CD8-positive, alpha-beta memory T cell (primary cell): ENCODE results near the gene RUSF1. TPM values are rescaled to one million over a fixed set of nuclear protein-coding genes. Genes with fewer than 3 reads are reported as not detected.
A peak's percentile ranks its signal among the peaks of the same experiment; 100 is the strongest.

Source experiments
- CTCF ChIA-PET: fragments of 350-600 bp; sonication (Branson Sonifier 250); formaldehyde crosslinking; loops from one replicate; lab custom pipeline; 2021; ENCODE audit warnings: antibody characterized with exemption; lab: Charles Lee
- POLR2A ChIA-PET: fragments of 350-600 bp; sonication (Branson Sonifier 250); formaldehyde crosslinking; loops from one replicate; lab custom pipeline; 2021; ENCODE audit warnings: antibody characterized with exemption; lab: Charles Lee
- DNase-seq, 5 donors: peaks; one replicate each; pipeline versions ENCODE4 v3.0.0 to v3.0.0-alpha.2; 2020 to 2022; ENCODE audit warnings: mixed read lengths in 1 of 5
- H3K27ac ChIP-seq: one replicate; pipeline ENCODE4 v1.7.0; 2013; ENCODE audit warnings: low read depth, mild to moderate bottlenecking, low read length, moderate library complexity
- H3K27me3 ChIP-seq: 2 replicates; pipeline ENCODE4 v1.7.0; 2013; ENCODE audit warnings: low read length, mild to moderate bottlenecking; ENCODE audit not compliant: insufficient read depth, poor library complexity, severe bottlenecking
- H3K36me3 ChIP-seq: 2 replicates; pipeline ENCODE4 v1.7.0; 2013; ENCODE audit warnings: mild to moderate bottlenecking, low read length, moderate library complexity; ENCODE audit not compliant: insufficient read depth
- H3K4me1 ChIP-seq: 2 replicates; pipeline ENCODE4 v1.7.0; 2013; ENCODE audit warnings: mild to moderate bottlenecking, low read length, moderate library complexity; ENCODE audit not compliant: insufficient read depth
- H3K4me3 ChIP-seq: 2 replicates; pipeline ENCODE4 v1.7.0; 2013; ENCODE audit warnings: mild to moderate bottlenecking, low read length
- H3K9me3 ChIP-seq: 2 replicates; pipeline ENCODE4 v1.7.0; 2013; ENCODE audit warnings: mild to moderate bottlenecking, low read length
- H3K27ac Mint-ChIP-seq, 8 donors: one replicate each; pipeline ENCODE4 v1.8.0; 2020 to 2021; ENCODE audit warnings: mixed read lengths in 8 of 8, mild to moderate bottlenecking in 6 of 8, inconsistent platforms in 3 of 8, moderate library complexity in 3 of 8
- H3K27me3 Mint-ChIP-seq, 2 donors: one replicate each; pipeline ENCODE4 v1.8.0; 2020 to 2021; ENCODE audit warnings: mixed read lengths in 2 of 2, mild to moderate bottlenecking in 1 of 2, moderate library complexity in 1 of 2
- H3K36me3 Mint-ChIP-seq, 3 donors: one replicate each; pipeline ENCODE4 v1.8.0; 2020 to 2021; ENCODE audit warnings: mixed read lengths in 3 of 3, inconsistent platforms in 1 of 3, mild to moderate bottlenecking in 1 of 3
- H3K4me1 Mint-ChIP-seq, 3 donors: one replicate each; pipeline ENCODE4 v1.8.0; 2020 to 2021; ENCODE audit warnings: mixed read lengths in 3 of 3, inconsistent platforms in 1 of 3, mild to moderate bottlenecking in 1 of 3
- H3K4me3 Mint-ChIP-seq, 7 donors: one replicate each; pipeline ENCODE4 v1.8.0; 2020 to 2021; ENCODE audit warnings: mixed read lengths in 7 of 7, mild to moderate bottlenecking in 6 of 7, moderate library complexity in 4 of 7, inconsistent platforms in 2 of 7
- H3K9me3 Mint-ChIP-seq, 5 donors: one replicate each; pipeline ENCODE4 v1.8.0; 2020 to 2022; ENCODE audit warnings: mixed read lengths in 5 of 5, mild to moderate bottlenecking in 3 of 5, moderate library complexity in 2 of 5, inconsistent platforms in 1 of 5
- polyA plus RNA-seq: library from polyadenylated mRNA; unstranded; fragments of 300-500 nt; fragmentation: Illumina TruSeq; gene quantifications from one replicate; pipeline ENCODE4 v1.2.3, GENCODE V29; 2021
- total RNA-seq, 2 experiments: library from RNA; stranded (reverse); gene quantifications; one replicate each; pipeline ENCODE4 v1.2.3, GENCODE V29; 2021

RUSF1 gene
- total and polyA plus RNA-seq, 3 experiments from 2014 or later, result 22.2 to 46.1 (median 44.4) TPM

DNA sequence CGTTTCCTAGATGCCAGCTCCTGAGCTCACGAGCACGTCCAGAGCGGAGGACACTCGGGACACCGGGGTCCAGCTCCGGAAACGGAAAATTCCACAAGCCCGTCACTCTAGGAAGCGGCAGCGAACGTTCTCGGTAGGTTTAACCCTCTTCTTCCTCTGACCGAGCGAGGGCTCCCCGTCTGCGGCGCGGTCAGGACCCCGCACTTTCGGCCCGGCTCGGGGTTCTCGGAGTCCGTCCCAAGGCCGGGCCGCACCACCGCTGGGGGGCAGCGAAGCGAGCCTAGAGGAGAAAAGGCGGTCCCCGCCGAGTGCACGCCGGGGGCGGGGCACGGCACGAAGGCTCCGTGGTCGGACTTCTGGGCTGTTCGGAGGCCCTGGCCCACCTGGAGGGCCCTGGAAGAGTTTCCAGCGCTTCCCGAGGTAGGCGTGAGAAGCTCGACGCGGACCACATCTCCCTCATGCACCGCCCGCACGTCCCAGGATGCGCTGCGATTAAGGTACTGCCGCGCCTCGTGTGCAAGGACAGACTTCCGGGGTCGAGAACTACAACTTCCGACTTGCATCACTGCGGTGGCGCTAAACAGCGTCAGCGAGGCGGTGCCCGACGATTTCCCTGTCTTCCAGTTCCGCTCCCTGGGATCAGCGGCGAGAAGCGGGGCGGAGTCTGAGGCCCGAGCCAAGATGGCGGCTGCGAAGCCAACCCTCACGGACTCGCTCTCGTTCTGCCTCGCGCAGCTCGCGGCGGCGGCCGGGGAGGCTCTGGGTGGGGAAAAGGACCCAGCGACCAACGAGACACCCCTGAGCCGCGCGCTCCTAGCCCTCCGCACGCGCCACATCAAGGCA is 49.1 kb downstream of the RUSF1 start, which contains the start of gene ARMC5:
ARMC5 (plus strand) TSS at position 658 of the 843 bp plus-strand sequence; CDS start at position 682, 24 bp downstream.
- Histone ChIP-seq H3K9me3 (no peaks in the 10 kb centered on the region), H3K27me3 (no peaks in the 10 kb centered on the region), H3K4me3 (peak within 1 kb of the TSS; percentile 79), H3K4me1 (peaks cover 47% of the 10 kb centered on the region), H3K27ac (peak within 1 kb of the TSS; percentile 97), H3K36me3 (no peaks in the 10 kb centered on the region)
- H3K36me3 Mint-ChIP-seq, result peaks cover 0 to 35% (median 6%) of the 10 kb centered on the region in 3 donors
- peak within 1 kb of the TSS; percentile 91 to 97 (median 94) for H3K4me3 Mint-ChIP-seq
- CTCF ChIA-PET, result interaction anchor here (1.0 to 4.2 kb wide), 10 partner anchors 16 to 474 kb away, joined by 3 to 26 read pairs (median 4); partner anchors contain the start of genes HSD3B7, ZNF267, ZNF646 and ZNF668
- H3K9me3 Mint-ChIP-seq, result no peaks in the 10 kb centered on the region
- DNase-seq, result peak; percentile 95 to 98 (median 98)
- peaks cover 43 to 54% (median 48%) of the 10 kb centered on the region in 3 donors for H3K4me1 Mint-ChIP-seq
- H3K27ac Mint-ChIP-seq, result peak within 1 kb of the TSS; percentile 95 to 99 (median 98)
- no peaks in the 10 kb centered on the region for H3K27me3 Mint-ChIP-seq
- POLR2A ChIA-PET, result interaction anchor here (0.5 to 3.7 kb wide), 11 partner anchors 10 to 798 kb away, joined by 3 to 15 read pairs (median 4); partner anchors contain the start of genes FUS, KAT8, RUSF1 and ZNF646

DNA sequence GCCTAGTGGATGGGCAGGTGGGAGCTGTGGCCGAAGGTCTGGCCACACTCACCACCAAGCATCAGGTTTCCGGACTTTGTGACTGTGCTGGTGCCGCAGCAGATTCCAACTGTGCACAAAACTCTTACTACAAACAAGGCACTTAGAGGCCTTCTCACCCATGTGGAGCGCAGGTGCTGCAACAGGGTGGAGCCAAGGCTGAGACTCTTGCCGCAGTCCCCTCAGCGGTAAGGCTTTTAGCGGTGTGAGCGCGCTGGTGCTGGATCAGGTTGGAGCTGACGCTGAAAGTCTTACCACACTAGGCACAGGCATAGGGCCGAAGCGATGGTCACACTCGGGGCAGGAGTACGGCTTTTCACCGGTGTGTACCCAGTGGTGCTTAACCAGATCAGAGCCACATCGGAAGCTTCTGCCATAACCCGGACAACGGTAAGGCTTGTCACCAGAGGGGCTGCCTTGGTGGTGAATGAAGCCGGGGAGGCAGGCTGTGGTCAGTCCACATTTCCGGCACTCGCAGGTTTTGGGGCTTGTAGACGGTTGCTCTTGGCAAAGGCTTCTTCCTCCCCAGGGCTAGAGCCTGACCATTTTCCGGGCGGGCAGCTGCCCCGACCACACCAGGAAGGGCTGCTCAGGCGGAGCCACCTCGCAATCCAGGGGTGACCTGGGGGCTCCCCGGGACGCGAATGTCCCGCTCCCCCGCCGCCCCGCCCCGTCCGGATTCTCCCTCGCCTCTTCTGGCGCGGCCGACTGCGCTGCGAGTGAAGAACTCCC is 49.9 kb downstream of the RUSF1 start:
- peaks cover 47% of the 10 kb centered on the region for H3K4me1 ChIP-seq
- H3K27ac ChIP-seq, result peak overlapping the region; percentile 97
- no peaks in the 10 kb centered on the region for H3K27me3 ChIP-seq
- Mint-ChIP-seq H3K4me1 (peaks cover 48 to 62% (median 53%) of the 10 kb centered on the region in 3 donors), H3K27ac (peak overlapping the region; percentile 92 to 98 (median 96)), H3K9me3 (no peaks in the 10 kb centered on the region), H3K27me3 (no peaks in the 10 kb centered on the region), H3K36me3 (peaks cover 0 to 31% (median 4%) of the 10 kb centered on the region in 3 donors), H3K4me3 (peak overlapping the region; percentile 90 to 97 (median 94))
- H3K9me3 ChIP-seq, result no peaks in the 10 kb centered on the region
- DNase-seq, result peak; percentile 53 to 80 (median 67)
- ChIA-PET CTCF (interaction anchor here (1.0 to 4.2 kb wide), 8 partner anchors 15 to 415 kb away, joined by 3 to 26 read pairs (median 12); partner anchors contain the start of genes ZNF267 and ZNF843), POLR2A (interaction anchor here (0.5 to 3.7 kb wide), 10 partner anchors 16 to 415 kb away, joined by 3 to 15 read pairs (median 6); partner anchors contain the start of genes FUS, KAT8, RUSF1 and ZNF267)
- H3K36me3 ChIP-seq, result no peaks in the 10 kb centered on the region
- H3K4me3 ChIP-seq, result peak overlapping the region; percentile 74

DNA sequence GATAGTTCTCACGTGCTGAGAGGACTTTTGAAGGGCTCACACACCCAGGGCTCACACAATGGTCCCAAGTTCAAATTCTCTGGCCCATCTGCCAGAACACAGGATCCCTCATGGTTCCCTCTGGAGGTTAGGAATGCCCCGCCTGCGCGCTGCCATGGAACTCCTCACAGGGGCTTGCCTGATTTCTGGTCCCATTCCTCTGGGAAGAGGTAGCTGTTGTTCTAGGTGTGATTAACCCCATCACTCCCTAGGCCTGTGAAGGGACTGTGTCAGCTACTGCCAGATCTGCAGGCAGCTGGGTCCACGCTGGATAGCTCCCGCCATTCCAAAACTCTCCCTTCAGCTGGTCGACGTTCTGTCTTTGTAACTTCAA is 51.2 kb downstream of the RUSF1 start:
- peak overlapping the region in 6 of 7 donors; percentile 13 to 95 (median 54) for H3K4me3 Mint-ChIP-seq
- peaks cover 47% of the 10 kb centered on the region for H3K4me1 ChIP-seq
- no peaks in the 10 kb centered on the region for H3K27me3 Mint-ChIP-seq
- POLR2A ChIA-PET, result interaction anchor here (1.1 kb wide), 1 partner anchor 413 kb away, joined by 3 read pairs; no protein-coding TSS in a partner anchor
- H3K9me3 ChIP-seq, result no peaks in the 10 kb centered on the region
- H3K9me3 Mint-ChIP-seq, result no peaks in the 10 kb centered on the region
- H3K27me3 ChIP-seq, result no peaks in the 10 kb centered on the region
- no peak for DNase-seq
- H3K36me3 ChIP-seq, result no peaks in the 10 kb centered on the region
- CTCF ChIA-PET, result interaction anchor here (3.0 to 4.2 kb wide), 2 partner anchors 15 to 314 kb away, joined by 17 to 18 read pairs; partner anchors contain the start of gene ZNF843
- H3K4me1 Mint-ChIP-seq, result peaks cover 49 to 64% (median 54%) of the 10 kb centered on the region in 3 donors
- peak overlapping the region; percentile 97 for H3K27ac ChIP-seq
- peak overlapping the region in 7 of 8 donors; percentile 11 to 96 (median 65) for H3K27ac Mint-ChIP-seq
- H3K36me3 Mint-ChIP-seq, result peaks cover 0 to 21% (median 4%) of the 10 kb centered on the region in 3 donors
- H3K4me3 ChIP-seq, result no peak overlapping the region

DNA sequence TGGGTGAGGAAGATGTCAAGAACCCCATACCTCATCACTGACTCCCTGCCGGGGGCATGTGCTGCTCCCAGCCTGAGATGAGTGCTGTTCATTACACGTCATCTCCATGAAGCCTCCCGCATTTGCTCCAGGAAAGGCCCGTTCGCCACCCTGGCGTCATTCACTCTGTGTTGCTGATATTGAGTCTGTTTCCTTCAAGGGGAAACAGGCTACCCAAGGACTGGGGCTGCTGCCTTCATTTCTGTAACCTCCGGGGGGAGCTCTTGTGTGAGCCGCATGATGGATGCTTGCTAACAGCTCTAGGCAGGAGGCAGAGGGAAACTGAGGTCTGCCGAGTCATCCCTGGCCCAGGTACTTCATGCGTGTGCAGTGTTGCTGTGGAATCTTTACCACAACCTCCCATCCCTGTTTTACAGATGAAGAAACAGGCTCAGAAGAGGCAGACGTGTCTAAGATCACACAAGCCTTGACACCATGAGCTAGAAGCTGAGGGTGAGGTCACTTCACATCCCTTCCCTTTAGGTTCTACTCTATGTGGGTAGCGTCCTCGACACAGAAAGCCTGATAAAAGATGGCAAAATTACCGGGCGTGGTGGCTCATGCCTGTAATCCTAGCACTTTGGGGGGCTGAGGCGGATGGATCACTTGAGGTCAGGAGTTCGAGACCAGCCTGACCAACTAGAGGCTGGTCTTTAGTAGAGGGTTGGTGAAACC is 52.4 kb downstream of the RUSF1 start:
- Mint-ChIP-seq H3K27me3 (no peaks in the 10 kb centered on the region), H3K36me3 (peaks cover 0 to 18% (median 4%) of the 10 kb centered on the region in 3 donors), H3K27ac (peak overlapping the region; percentile 17 to 91 (median 74)), H3K9me3 (no peaks in the 10 kb centered on the region), H3K4me3 (peak overlapping the region in 6 of 7 donors; percentile 14 to 83 (median 40)), H3K4me1 (peaks cover 51 to 66% (median 58%) of the 10 kb centered on the region in 3 donors)
- Histone ChIP-seq H3K27ac (no peak overlapping the region), H3K4me1 (peaks cover 42% of the 10 kb centered on the region), H3K9me3 (no peaks in the 10 kb centered on the region), H3K4me3 (no peak overlapping the region), H3K27me3 (no peaks in the 10 kb centered on the region), H3K36me3 (no peaks in the 10 kb centered on the region)
- CTCF ChIA-PET, result interaction anchor here (1.0 to 3.0 kb wide), 4 partner anchors 13 to 418 kb away, joined by 3 to 17 read pairs (median 4); partner anchors contain the start of genes ZNF267 and ZNF843
- DNase-seq, result peak in 1 of 5 donors; percentile 28
- POLR2A ChIA-PET, result interaction anchor here (0.6 to 0.7 kb wide), 2 partner anchors 257 to 591 kb away, joined by 3 to 4 read pairs; no protein-coding TSS in a partner anchor

DNA sequence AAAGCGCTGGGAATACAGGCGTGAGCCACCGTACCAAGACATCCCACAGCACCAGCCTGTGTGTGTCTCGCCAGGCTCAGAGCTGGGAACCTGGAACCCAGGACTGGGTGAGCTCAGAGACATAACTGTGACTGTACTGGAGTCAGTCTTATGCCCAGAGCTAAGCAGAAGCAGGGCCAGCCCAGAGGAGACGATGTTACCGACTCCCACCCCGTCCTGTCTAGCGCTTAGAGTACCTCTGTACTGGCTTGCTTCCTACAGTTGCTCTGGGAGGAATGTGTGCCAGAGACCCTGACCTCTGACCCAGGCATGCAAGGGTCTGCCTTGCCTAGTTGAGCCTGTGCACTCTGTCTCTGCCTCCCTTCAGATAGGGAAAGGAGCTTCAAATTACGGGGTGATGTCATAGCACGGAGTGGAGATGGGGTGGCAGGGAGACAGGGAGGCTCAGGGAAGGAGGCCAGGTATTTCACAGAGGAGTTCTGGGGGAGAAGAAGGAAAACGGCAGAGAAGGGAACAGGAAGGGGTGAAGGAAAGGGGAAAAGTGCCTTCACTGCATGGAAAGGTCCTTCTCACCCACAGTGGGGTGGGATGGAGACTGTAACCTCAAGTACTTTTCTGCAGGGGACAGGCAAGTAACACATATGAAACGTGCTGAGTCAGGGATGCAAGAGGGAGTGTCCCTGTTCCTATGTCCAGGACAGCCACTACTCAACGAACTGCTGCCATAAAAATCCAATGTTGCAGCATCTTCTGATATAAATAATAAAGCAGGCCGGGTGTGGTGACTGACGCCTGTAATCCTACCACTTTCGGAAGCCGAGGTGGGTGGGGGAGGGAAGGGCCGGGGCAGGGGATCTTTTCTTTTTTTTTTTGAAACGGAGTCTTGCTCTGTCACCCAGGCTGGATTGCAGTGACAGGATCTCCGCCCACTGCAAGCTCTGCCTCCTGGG is 54.7 kb downstream of the RUSF1 start:
- Mint-ChIP-seq H3K4me1 (peaks cover 41 to 56% (median 50%) of the 10 kb centered on the region in 3 donors), H3K4me3 (peak overlapping the region in 1 of 7 donors; percentile 48), H3K36me3 (peaks cover 0 to 13% (median 4%) of the 10 kb centered on the region in 3 donors), H3K9me3 (no peaks in the 10 kb centered on the region), H3K27me3 (no peaks in the 10 kb centered on the region), H3K27ac (peak overlapping the region in 4 of 8 donors; percentile 6 to 55 (median 30))
- CTCF ChIA-PET, result interaction anchor here (1.0 kb wide), 1 partner anchor 11 kb away, joined by 4 read pairs; the partner anchor contains the start of gene ZNF843
- no peaks in the 10 kb centered on the region for H3K36me3 ChIP-seq
- peaks cover 32% of the 10 kb centered on the region for H3K4me1 ChIP-seq
- no peak for DNase-seq
- H3K27ac ChIP-seq, result peak overlapping the region; percentile 49
- POLR2A ChIA-PET, result interaction anchor here (0.7 kb wide), 1 partner anchor 15 kb away, joined by 6 read pairs; no protein-coding TSS in a partner anchor
- H3K9me3 ChIP-seq, result no peaks in the 10 kb centered on the region
- no peaks in the 10 kb centered on the region for H3K27me3 ChIP-seq
- no peak overlapping the region for H3K4me3 ChIP-seq

DNA sequence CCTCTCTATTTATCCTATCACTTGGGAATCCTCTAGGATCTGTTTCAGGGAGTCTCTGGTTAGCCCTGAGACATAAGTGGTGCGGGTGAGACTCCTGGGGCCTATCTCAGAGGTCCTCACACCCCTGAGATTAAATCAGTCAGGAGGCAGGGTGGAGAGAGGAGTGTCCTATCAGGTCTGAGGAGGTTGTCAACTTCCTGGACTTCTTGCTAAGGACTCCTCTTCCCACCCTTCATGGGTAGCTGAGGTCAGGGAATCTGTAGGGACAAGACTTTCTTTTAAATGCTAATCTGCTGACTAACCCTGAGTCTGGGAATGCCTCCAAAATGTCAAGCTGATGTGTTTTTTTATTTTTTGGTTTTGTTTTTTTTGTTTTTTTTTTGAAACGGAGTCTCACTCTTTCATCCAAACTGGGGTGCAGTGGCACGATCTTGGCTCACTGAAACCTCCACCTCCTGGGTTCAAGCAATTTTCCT is 55.5 kb downstream of the RUSF1 start:
- ChIA-PET POLR2A (no interaction called here), CTCF (interaction anchor here (1.0 kb wide), 1 partner anchor 10 kb away, joined by 4 read pairs; the partner anchor contains the start of gene ZNF843)
- H3K27me3 Mint-ChIP-seq, result no peaks in the 10 kb centered on the region
- no peak overlapping the region for H3K4me3 ChIP-seq
- H3K4me1 Mint-ChIP-seq, result peaks cover 34 to 49% (median 43%) of the 10 kb centered on the region in 3 donors
- no peaks in the 10 kb centered on the region for H3K9me3 ChIP-seq
- no peak overlapping the region for H3K4me3 Mint-ChIP-seq
- H3K27ac Mint-ChIP-seq, result peak overlapping the region in 4 of 8 donors; percentile 13 to 95 (median 34)
- peak overlapping the region; percentile 49 for H3K27ac ChIP-seq
- H3K36me3 ChIP-seq, result no peaks in the 10 kb centered on the region
- H3K4me1 ChIP-seq, result peaks cover 25% of the 10 kb centered on the region
- no peaks in the 10 kb centered on the region for H3K9me3 Mint-ChIP-seq
- H3K36me3 Mint-ChIP-seq, result peaks cover 0 to 9% (median 4%) of the 10 kb centered on the region in 3 donors
- no peaks in the 10 kb centered on the region for H3K27me3 ChIP-seq
- DNase-seq, result no peak
